Activated CD4-positive, CD25-positive, alpha-beta regulatory T cell (primary cell): ENCODE data around the gene UBXN6.

Experiments used
- DNase-seq, 4 experiments: peaks; one replicate each; lab custom pipeline; 2025; lab: John Stamatoyannopoulos, UW

UBXN6 gene, protein sequence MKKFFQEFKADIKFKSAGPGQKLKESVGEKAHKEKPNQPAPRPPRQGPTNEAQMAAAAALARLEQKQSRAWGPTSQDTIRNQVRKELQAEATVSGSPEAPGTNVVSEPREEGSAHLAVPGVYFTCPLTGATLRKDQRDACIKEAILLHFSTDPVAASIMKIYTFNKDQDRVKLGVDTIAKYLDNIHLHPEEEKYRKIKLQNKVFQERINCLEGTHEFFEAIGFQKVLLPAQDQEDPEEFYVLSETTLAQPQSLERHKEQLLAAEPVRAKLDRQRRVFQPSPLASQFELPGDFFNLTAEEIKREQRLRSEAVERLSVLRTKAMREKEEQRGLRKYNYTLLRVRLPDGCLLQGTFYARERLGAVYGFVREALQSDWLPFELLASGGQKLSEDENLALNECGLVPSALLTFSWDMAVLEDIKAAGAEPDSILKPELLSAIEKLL

DNA sequence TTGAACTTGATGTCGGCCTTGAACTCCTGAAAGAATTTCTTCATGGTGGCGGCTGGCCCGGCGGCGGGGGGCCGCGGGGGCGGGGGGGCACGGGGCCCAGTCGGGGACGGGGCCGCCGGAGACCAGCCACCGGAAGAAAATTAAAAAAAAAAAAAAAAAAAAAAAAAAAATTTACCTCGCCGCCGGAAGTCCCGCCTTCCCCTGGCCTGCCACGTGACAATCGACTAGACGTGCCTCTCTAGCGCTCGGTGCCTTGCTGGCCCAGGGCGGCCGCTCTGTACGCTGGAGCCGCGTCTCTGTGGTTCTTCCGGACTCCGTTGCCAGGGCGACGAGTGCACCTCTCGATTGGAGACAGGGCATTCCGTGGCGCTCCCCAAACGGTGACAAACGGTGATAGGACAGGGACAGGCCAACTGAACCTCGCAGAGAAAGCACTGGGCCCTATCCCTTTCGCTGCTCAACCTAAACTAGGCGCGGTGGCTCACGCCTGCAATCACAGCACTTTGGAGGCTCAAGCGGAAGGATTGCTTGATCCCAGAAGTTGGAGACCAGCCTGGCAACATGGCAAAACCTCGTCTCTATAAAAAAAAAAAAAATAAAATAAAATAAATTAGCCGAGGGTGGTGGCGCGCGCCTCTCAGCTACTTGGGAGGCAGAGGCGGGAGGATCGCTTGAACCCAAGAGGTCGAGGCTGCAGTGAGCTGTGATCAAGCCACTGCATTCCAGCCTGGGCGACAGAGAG is at the start of gene UBXN6:
Gene UBXN6 (minus strand): TSS at position 141 of the 742 bp plus-strand sequence. CDS start 97 bp downstream, at position 44.
- DNase-seq, result peak; percentile 94 to 97 (median 96)

GRCh38 chr19:4507150-4507452 is 49.5 kb upstream of the UBXN6 start:
- no peak for DNase-seq

GRCh38 chr19:4506449-4507149 is 49.0 kb upstream of the UBXN6 start:
- no peak for DNase-seq

- DNase-seq, result no peak
These were observed 48.2 kb upstream of the UBXN6 start for GRCh38 chr19:4505570-4506448.

- no peak for DNase-seq
These were observed 47.4 kb upstream of the UBXN6 start for GRCh38 chr19:4504891-4505569.

GRCh38 chr19:4504297-4504701 is 46.7 kb upstream of the UBXN6 start:
- no peak for DNase-seq

DNA sequence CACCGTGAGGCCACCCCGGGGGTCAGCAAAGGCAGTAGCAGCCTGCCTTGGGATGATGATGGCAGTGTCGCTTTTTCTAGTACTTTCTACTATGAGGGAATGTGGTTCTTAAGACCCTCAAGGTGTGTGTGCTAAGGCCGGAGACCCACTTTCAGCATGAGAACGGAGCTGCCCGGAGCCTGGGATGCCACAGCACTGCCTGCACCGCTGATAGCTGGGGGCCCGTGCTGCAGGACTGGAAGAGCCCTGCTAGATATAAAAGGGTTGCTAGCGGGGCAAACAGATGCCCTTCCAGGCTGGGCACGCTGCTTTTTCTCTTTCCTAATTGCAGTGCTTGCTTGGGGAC is 46.2 kb upstream of the UBXN6 start:
- no peak for DNase-seq

GRCh38 chr19:4503132-4503824 is 45.7 kb upstream of the UBXN6 start:
- DNase-seq, result no peak

- DNase-seq, result no peak
These were observed 44.9 kb upstream of the UBXN6 start for GRCh38 chr19:4502282-4503131.

DNA sequence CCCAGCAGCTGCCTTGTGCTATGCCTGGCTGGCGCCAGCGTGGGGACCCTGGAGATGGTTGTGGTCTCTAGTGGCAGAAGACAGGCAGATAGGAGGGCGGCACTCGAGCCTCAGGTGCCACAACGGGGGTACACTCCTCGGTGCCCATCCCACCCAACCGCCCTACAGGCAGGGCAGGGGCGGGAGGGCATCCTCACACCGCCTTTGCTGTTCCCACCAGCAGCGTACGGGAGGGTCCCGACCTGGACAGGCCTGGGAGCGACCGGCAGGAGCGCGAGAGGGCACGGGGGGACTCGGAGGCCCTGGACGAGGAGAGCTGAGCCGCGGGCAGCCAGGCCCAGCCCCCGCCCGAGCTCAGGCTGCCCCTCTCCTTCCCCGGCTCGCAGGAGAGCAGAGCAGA is 44.1 kb upstream of the UBXN6 start:
- DNase-seq, result no peak

GRCh38 chr19:4500841-4501591 is 43.4 kb upstream of the UBXN6 start:
- no peak for DNase-seq

GRCh38 chr19:4499855-4500254 is 42.3 kb upstream of the UBXN6 start:
- DNase-seq, result no peak

GRCh38 chr19:4499318-4499717 is 41.7 kb upstream of the UBXN6 start:
- DNase-seq, result no peak

DNA sequence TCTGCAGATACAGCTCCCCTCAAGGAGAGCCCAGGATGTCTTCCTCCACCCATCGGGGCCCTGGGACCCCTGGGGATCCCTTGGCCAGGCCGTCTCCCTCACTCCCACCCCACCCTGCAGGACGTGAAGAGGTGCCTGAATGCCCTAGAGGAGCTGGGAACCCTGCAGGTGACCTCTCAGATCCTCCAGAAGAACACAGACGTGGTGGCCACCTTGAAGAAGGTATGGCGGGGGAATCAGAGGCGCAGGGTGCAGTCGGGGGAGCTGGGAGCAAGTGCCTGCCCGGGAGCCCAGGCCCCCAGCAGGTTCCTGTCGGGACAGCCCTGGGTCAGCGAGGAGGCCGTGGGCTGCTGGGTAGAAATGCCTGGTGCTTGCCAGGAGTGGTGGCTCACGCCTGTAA is 41.1 kb upstream of the UBXN6 start:
- DNase-seq, result no peak

- DNase-seq, result no peak
These were observed 40.3 kb upstream of the UBXN6 start for GRCh38 chr19:4497770-4498389.

GRCh38 chr19:4496304-4496703 is 38.7 kb upstream of the UBXN6 start:
- DNase-seq, result no peak

GRCh38 chr19:4495471-4495870 is 37.9 kb upstream of the UBXN6 start:
- DNase-seq, result no peak

DNA sequence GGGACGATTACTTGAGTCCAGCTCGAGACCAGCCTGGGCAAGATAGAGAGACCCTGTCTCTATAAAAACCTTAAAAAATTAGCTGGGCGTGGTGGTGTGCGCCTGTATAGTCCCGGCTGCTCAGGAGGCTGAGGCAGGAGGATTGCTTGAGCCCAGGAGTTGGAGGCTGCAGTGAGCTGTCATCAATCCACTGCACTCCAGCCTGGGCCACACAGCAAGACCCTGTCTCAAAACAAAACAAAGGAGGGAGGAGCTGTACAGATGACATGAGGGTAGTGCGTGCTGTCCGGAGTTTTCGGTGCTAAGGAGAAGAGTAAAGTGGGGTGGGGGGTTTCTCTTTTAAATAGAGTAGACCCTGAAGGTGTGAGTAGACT is 37.1 kb upstream of the UBXN6 start:
- no peak for DNase-seq
